CD14-positive monocyte (primary cell): Measurements from ENCODE around the gene ZNF181. TPM values are rescaled to one million over a fixed set of nuclear protein-coding genes. Genes with fewer than 3 reads are reported as not detected.

Experiments
- DNase-seq, 3 donors: peaks; one replicate each; pipeline ENCODE4 v3.0.0-alpha.2; 2011 to 2022
- H2AFZ ChIP-seq: 2 replicates; pipeline ENCODE4 v1.6.0; 2012; ENCODE audit warnings: mild to moderate bottlenecking, low read depth, low read length, inconsistent platforms; ENCODE audit not compliant: insufficient read depth, poor library complexity, severe bottlenecking
- H3K27ac ChIP-seq, 2 donors: 1 replicate in 1 of 2; 2 replicates in 1 of 2; pipeline ENCODE4 v1.5.1; 2012 to 2013; ENCODE audit warnings: low read length in 2 of 2, control low read depth in 1 of 2, inconsistent platforms in 1 of 2, low read depth in 1 of 2, mild to moderate bottlenecking in 1 of 2
- H3K27me3 ChIP-seq, 2 donors: one replicate each; pipeline versions ENCODE4 v1.6.0 to v1.6.1; 2011 to 2013; ENCODE audit warnings: low read length in 2 of 2; ENCODE audit not compliant: control insufficient read depth in 2 of 2, insufficient read depth in 2 of 2
- H3K36me3 ChIP-seq, 2 donors: replicated peaks in 1 of 2; 1 replicate in 1 of 2; 2 replicates in 1 of 2; pipeline versions ENCODE4 v1.5.1 to v1.6.1; 2012 to 2013; ENCODE audit warnings: low read length in 2 of 2, control low read depth in 1 of 2, inconsistent platforms in 1 of 2, mild to moderate bottlenecking in 1 of 2; ENCODE audit not compliant: insufficient read depth in 2 of 2, control insufficient read depth in 1 of 2
- H3K4me1 ChIP-seq, 2 donors: 1 replicate in 1 of 2; 2 replicates in 1 of 2; pipeline versions ENCODE4 v1.5.1 to v1.6.1; 2012 to 2013; ENCODE audit warnings: low read length in 2 of 2, control low read depth in 1 of 2, inconsistent platforms in 1 of 2, mild to moderate bottlenecking in 1 of 2, moderate library complexity in 1 of 2; ENCODE audit not compliant: insufficient read depth in 2 of 2, control insufficient read depth in 1 of 2
- H3K4me2 ChIP-seq: replicated peaks from 2 replicates; pipeline ENCODE3; 2012; ENCODE audit warnings: low read length, moderate library complexity, mild to moderate bottlenecking; ENCODE audit not compliant: poor library complexity, severe bottlenecking; ENCODE audit errors: extremely low read depth
- H3K4me3 ChIP-seq, 3 experiments: fragments of 200-600 bp in 1 of 3; sonication (generic) in 1 of 3; replicated peaks in 1 of 3; 1 replicate in 2 of 3; 2 replicates in 1 of 3; pipeline ENCODE4 v1.5.1; 2011 to 2013; ENCODE audit warnings: low read length in 3 of 3, mild to moderate bottlenecking in 3 of 3, control low read depth in 2 of 3, low read depth in 2 of 3, inconsistent platforms in 1 of 3, moderate library complexity in 1 of 3
- H3K79me2 ChIP-seq: 2 replicates; pipeline ENCODE4 v1.6.0; 2012; ENCODE audit warnings: mild to moderate bottlenecking, control low read depth, inconsistent platforms, low read length, moderate library complexity; ENCODE audit not compliant: insufficient read depth
- H3K9ac ChIP-seq: 2 replicates; pipeline ENCODE4 v1.6.0; 2017; ENCODE audit warnings: low read length, mild to moderate bottlenecking; ENCODE audit not compliant: insufficient read depth, poor library complexity, severe bottlenecking
- H3K9me3 ChIP-seq, 2 donors: replicated peaks in 1 of 2; 1 replicate in 1 of 2; 2 replicates in 1 of 2; pipeline versions ENCODE4 v1.5.1 to v1.6.1; 2012 to 2013; ENCODE audit warnings: low read length in 2 of 2, control low read depth in 1 of 2; ENCODE audit not compliant: control insufficient read depth in 1 of 2, insufficient read depth in 1 of 2
- H4K20me1 ChIP-seq: 2 replicates; pipeline ENCODE4 v1.6.0; 2012; ENCODE audit warnings: mild to moderate bottlenecking, low read length, control low read depth, moderate library complexity; ENCODE audit not compliant: insufficient read depth
- H3K27ac Mint-ChIP-seq, 7 donors: one replicate each; pipeline ENCODE4 v1.8.0; 2020; ENCODE audit warnings: mild to moderate bottlenecking in 7 of 7, mixed read lengths in 7 of 7, moderate library complexity in 6 of 7, inconsistent platforms in 2 of 7
- H3K27me3 Mint-ChIP-seq, 3 donors: one replicate each; pipeline ENCODE4 v1.8.0; 2021 to 2022; ENCODE audit warnings: low read depth in 3 of 3, mild to moderate bottlenecking in 3 of 3, mixed read lengths in 3 of 3, moderate library complexity in 3 of 3, inconsistent platforms in 1 of 3
- H3K36me3 Mint-ChIP-seq, 2 donors: one replicate each; pipeline ENCODE4 v1.8.0; 2020; ENCODE audit warnings: mixed read lengths in 2 of 2, inconsistent platforms in 1 of 2, mild to moderate bottlenecking in 1 of 2
- H3K4me1 Mint-ChIP-seq: one replicate; pipeline ENCODE4 v1.8.0; 2020; ENCODE audit warnings: mild to moderate bottlenecking, mixed read lengths
- H3K4me3 Mint-ChIP-seq, 2 donors: one replicate each; pipeline ENCODE4 v1.8.0; 2020; ENCODE audit warnings: mild to moderate bottlenecking in 2 of 2, mixed read lengths in 2 of 2, moderate library complexity in 1 of 2
- H3K9me3 Mint-ChIP-seq, 7 donors: one replicate each; pipeline ENCODE4 v1.8.0; 2020 to 2022; ENCODE audit warnings: mixed read lengths in 7 of 7, mild to moderate bottlenecking in 6 of 7, moderate library complexity in 6 of 7, inconsistent platforms in 2 of 7
- WGBS: methylation state at CpG from one replicate; pipeline ENCODE4 v1.1.5; 2013; ENCODE audit warnings: missing lambda C conversion rate; ENCODE audit not compliant: insufficient coverage; 5-methylcytosine and 5-hydroxymethylcytosine counted together
- intact Hi-C, 2 donors: fragments of 100-400 bp; cut with micrococcal nuclease; formaldehyde crosslinking; loops; one replicate each; pipeline versions ENCODE4 v1.15.0 to v1.15.1; 2023
- polyA plus RNA-seq, 3 donors: library from polyadenylated mRNA; depleted of rRNA in 1 of 3; unstranded in 2 of 3; stranded (reverse) in 1 of 3; fragments of 300-500 nt in 2 of 3; fragments of >200 nt in 1 of 3; fragmentation: Illumina TruSeq in 2 of 3; gene quantifications; 1 replicate in 2 of 3; 2 replicates in 1 of 3; pipeline ENCODE4 v1.2.3, GENCODE V29; 2012 to 2021
- TF ChIP-seq, protein P1 (sequence below): fragments of 200-600 bp; IDR thresholded peaks from one replicate; pipeline ENCODE4 v1.8.0; 2022; ENCODE audit warnings: antibody characterized with exemption, mild to moderate bottlenecking

The ZNF181 gene
- polyA plus RNA-seq, 3 donors = 2.3 to 5.7 (median 3.0) TPM

DNA sequence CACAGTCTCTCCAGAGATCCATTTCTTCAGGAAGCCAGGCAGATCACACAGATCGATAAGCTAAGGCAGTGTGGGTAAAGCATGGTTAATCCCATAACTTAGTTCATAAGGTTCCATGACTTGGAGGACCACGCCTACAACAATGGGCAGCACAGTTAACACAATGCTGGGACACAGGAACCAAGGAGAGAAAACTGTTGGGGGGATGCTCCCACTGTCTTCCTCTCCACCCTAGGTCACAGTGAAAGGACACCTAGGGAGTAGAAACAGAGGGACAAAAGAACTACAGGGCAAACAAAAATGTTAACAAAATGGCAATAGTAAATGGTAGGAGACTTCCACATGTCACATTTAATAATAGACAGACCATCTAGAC lies 20.8 kb upstream of the ZNF181 start:
- no peak overlapping the region for H3K27ac Mint-ChIP-seq

DNA sequence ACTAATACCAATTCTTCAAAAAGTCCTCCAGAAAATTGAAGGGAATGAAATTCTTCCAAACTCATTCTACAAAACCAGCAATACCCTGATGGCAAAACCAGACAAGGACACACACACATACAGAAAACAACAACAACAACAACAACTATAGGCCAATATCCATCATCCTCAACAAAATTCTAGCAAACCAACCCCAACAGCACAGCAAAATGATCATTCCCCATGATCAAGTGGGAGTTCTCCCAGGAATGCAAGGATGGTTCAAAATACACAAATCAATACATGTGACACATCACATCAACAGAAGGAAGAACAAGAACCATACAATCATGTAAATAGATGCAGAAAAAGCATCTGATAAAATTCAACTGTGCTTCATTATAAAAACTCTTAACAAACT lies 18.7 kb upstream of the ZNF181 start:
- Mint-ChIP-seq H3K27me3 (peaks cover 0 to 8% (median 2%) of the 10 kb centered on the region in 3 donors), H3K36me3 (no peaks in the 10 kb centered on the region), H3K9me3 (peaks cover 26 to 46% (median 29%) of the 10 kb centered on the region in 7 donors), H3K4me3 (no peak overlapping the region), H3K4me1 (no peaks in the 10 kb centered on the region), H3K27ac (no peak overlapping the region)
- Histone ChIP-seq H3K79me2 (no peaks in the 10 kb centered on the region), H3K4me2 (no peak overlapping the region), H3K36me3 (no peaks in the 10 kb centered on the region), H3K9ac (no peak overlapping the region), H2AFZ (no peak overlapping the region), H4K20me1 (no peaks in the 10 kb centered on the region), H3K9me3 (peaks cover 20 to 47% of the 10 kb centered on the region in 2 donors), H3K4me3 (no peak overlapping the region), H3K27ac (no peak overlapping the region), H3K27me3 (peaks cover 0 to 3% of the 10 kb centered on the region in 2 donors), H3K4me1 (no peaks in the 10 kb centered on the region)
- TF ChIP-seq, protein P1, sequence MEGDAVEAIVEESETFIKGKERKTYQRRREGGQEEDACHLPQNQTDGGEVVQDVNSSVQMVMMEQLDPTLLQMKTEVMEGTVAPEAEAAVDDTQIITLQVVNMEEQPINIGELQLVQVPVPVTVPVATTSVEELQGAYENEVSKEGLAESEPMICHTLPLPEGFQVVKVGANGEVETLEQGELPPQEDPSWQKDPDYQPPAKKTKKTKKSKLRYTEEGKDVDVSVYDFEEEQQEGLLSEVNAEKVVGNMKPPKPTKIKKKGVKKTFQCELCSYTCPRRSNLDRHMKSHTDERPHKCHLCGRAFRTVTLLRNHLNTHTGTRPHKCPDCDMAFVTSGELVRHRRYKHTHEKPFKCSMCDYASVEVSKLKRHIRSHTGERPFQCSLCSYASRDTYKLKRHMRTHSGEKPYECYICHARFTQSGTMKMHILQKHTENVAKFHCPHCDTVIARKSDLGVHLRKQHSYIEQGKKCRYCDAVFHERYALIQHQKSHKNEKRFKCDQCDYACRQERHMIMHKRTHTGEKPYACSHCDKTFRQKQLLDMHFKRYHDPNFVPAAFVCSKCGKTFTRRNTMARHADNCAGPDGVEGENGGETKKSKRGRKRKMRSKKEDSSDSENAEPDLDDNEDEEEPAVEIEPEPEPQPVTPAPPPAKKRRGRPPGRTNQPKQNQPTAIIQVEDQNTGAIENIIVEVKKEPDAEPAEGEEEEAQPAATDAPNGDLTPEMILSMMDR = no peak
- intact Hi-C loops = no loop called here
- DNase-seq = no peak

More for the DNA sequence above, 20.8 kb upstream of the ZNF181 start:
- TF ChIP-seq, protein P1 = no peak
- no peak for DNase-seq
- 80% methylated on average over 2 of the region's 2 CpGs for WGBS
- no peaks in the 10 kb centered on the region for H4K20me1 ChIP-seq
- H3K9me3 ChIP-seq = peaks cover 20 to 47% of the 10 kb centered on the region in 2 donors
- Mint-ChIP-seq H3K9me3 (peaks cover 26 to 46% (median 29%) of the 10 kb centered on the region in 7 donors), H3K4me1 (no peaks in the 10 kb centered on the region), H3K36me3 (no peaks in the 10 kb centered on the region), H3K27me3 (peaks cover 0 to 11% (median 3%) of the 10 kb centered on the region in 3 donors), H3K4me3 (no peak overlapping the region)
- no peak overlapping the region for H3K9ac ChIP-seq
- intact Hi-C loops = loop anchor here (2.0 to 5.0 kb wide), 2 partner anchors 74 to 211 kb away; no protein-coding TSS in a partner anchor
- H3K27me3 ChIP-seq = peaks cover 0 to under 1% of the 10 kb centered on the region in 2 donors
- no peaks in the 10 kb centered on the region for H3K4me1 ChIP-seq
- no peak overlapping the region for H3K4me3 ChIP-seq
- H3K79me2 ChIP-seq = no peaks in the 10 kb centered on the region
- no peak overlapping the region for H3K4me2 ChIP-seq
- H3K36me3 ChIP-seq = no peaks in the 10 kb centered on the region
- H3K27ac ChIP-seq = no peak overlapping the region
- no peak overlapping the region for H2AFZ ChIP-seq
